Sigmoid colon (tissue), 7 donors: ENCODE measurements around the gene ARMH3. TPM values are rescaled to one million over a fixed set of nuclear protein-coding genes. Genes with fewer than 3 reads are reported as not detected.

Source experiments
- DNase-seq: peaks from one replicate; pipeline ENCODE4 v3.0.0-alpha.2; 2019
- H3K27ac ChIP-seq, 4 donors: fragments of 200-600 bp; sonication (generic); one replicate each; pipeline ENCODE4 v1.5.1; 2016 to 2019; ENCODE audit warnings: mild to moderate bottlenecking in 1 of 4
- H3K27me3 ChIP-seq, 3 donors: fragments of 200-600 bp; sonication (generic); one replicate each; pipeline ENCODE4 v1.5.1; 2019; ENCODE audit warnings: mild to moderate bottlenecking in 1 of 3
- H3K36me3 ChIP-seq, 4 donors: fragments of 200-600 bp; sonication (generic); one replicate each; pipeline ENCODE4 v1.5.1; 2016 to 2019
- H3K4me1 ChIP-seq, 4 donors: fragments of 200-600 bp; sonication (generic); one replicate each; pipeline ENCODE4 v1.5.1; 2017 to 2019
- H3K4me3 ChIP-seq, 4 donors: fragments of 200-600 bp; sonication (generic); one replicate each; pipeline ENCODE4 v1.5.1; 2017 to 2019; ENCODE audit warnings: mild to moderate bottlenecking in 2 of 4, moderate library complexity in 1 of 4
- H3K9me3 ChIP-seq, 4 donors: fragments of 200-600 bp in 3 of 4; sonication (generic) in 3 of 4; one replicate each; pipeline versions ENCODE4 v1.5.1 to v1.6.1; 2013 to 2019
- CTCF ChIP-seq, 4 experiments: fragments of 450-650 bp in 3 of 4; fragments of 200-600 bp in 1 of 4; IDR thresholded peaks; one replicate each; pipeline ENCODE4 v1.5.1; 2016 to 2019; ENCODE audit warnings: antibody characterized with exemption in 4 of 4, mild to moderate bottlenecking in 3 of 4, moderate library complexity in 2 of 4
- EP300 ChIP-seq, 4 donors: sonication (generic); formaldehyde crosslinking; IDR thresholded peaks; one replicate each; pipeline ENCODE4 v1.6.1; 2017; ENCODE audit warnings: antibody characterized with exemption in 4 of 4
- POLR2A ChIP-seq, 2 donors: fragments of 450-650 bp; IDR thresholded peaks; one replicate each; pipeline ENCODE4 v1.6.1; 2016; ENCODE audit warnings: antibody characterized with exemption in 2 of 2, mild to moderate bottlenecking in 2 of 2, moderate library complexity in 2 of 2
- POLR2AphosphoS5 ChIP-seq, 4 donors: sonication (generic); formaldehyde crosslinking; IDR thresholded peaks; one replicate each; pipeline ENCODE4 v1.6.1; 2017; ENCODE audit warnings: antibody characterized with exemption in 4 of 4
- WGBS, 2 donors: extraction: QIAGEN DNeasy Blood & Tissue Kit; methylation state at CpG; one replicate each; pipeline ENCODE4 v1.1.7; 2013; 5-methylcytosine and 5-hydroxymethylcytosine counted together
- intact Hi-C: fragments of 100-400 bp; cut with DNase I; formaldehyde crosslinking; loops from one replicate; pipeline ENCODE4 v1.15.1; 2023
- polyA plus RNA-seq, 3 donors: library from polyadenylated mRNA; stranded (reverse); fragments of 200-250 nt; gene quantifications; one replicate each; pipeline ENCODE4 v1.2.3, GENCODE V29; 2013
- total RNA-seq, 4 donors: library from RNA; depleted of rRNA; stranded (reverse); fragments of >200 nt; gene quantifications; one replicate each; pipeline ENCODE4 v1.1.0, GENCODE V29; 2016
- donor health status: healthy with polysubstance abuse.
- donor health status: Bipolar disorder and iron deficiency.
- donor health status: healthy.

The ARMH3 gene
- total and polyA plus RNA-seq, 7 donors: 17.4 to 23.2 (median 19.1) TPM

GRCh38 chr10:101875068-101875688 lies 180.8 kb downstream of the ARMH3 start:
- no peak for DNase-seq
- H3K4me1 ChIP-seq: peaks cover 0 to 10% (median 9%) of the 10 kb centered on the region in 4 donors
- H3K4me3 ChIP-seq: no peak overlapping the region
- no peaks in the 10 kb centered on the region for H3K36me3 ChIP-seq
- no peak for TF ChIP-seq CTCF (IDR thresholded peaks at IDR 0.05)
- TF ChIP-seq POLR2AphosphoS5 (IDR thresholded peaks at IDR 0.05): no peak
- TF ChIP-seq POLR2A (IDR thresholded peaks at IDR 0.05): no peak
- no peak for TF ChIP-seq EP300 (IDR thresholded peaks at IDR 0.05)
- 72 to 90% methylated on average over 3 of the region's 3 CpGs for WGBS, 2 donors
- intact Hi-C loops: no loop called here
- no peaks in the 10 kb centered on the region for H3K27me3 ChIP-seq
- no peak overlapping the region for H3K27ac ChIP-seq
- H3K9me3 ChIP-seq: no peaks in the 10 kb centered on the region

GRCh38 chr10:101874252-101874651 lies 181.7 kb downstream of the ARMH3 start:
- Histone ChIP-seq H3K27ac (no peak overlapping the region), H3K27me3 (no peaks in the 10 kb centered on the region), H3K4me3 (no peak overlapping the region), H3K4me1 (peaks cover 0 to under 1% (median under 1%) of the 10 kb centered on the region in 4 donors), H3K36me3 (no peaks in the 10 kb centered on the region), H3K9me3 (no peaks in the 10 kb centered on the region)
- TF ChIP-seq POLR2A (IDR thresholded peaks at IDR 0.05) (no peak), CTCF (IDR thresholded peaks at IDR 0.05) (no peak), EP300 (IDR thresholded peaks at IDR 0.05) (no peak), POLR2AphosphoS5 (IDR thresholded peaks at IDR 0.05) (no peak)
- DNase-seq: no peak
- intact Hi-C loops: no loop called here

GRCh38 chr10:101867931-101868330 lies 188.0 kb downstream of the ARMH3 start:
- no peak overlapping the region for H3K4me3 ChIP-seq
- intact Hi-C loops: no loop called here
- no peak for TF ChIP-seq CTCF (IDR thresholded peaks at IDR 0.05)
- TF ChIP-seq EP300 (IDR thresholded peaks at IDR 0.05): no peak
- TF ChIP-seq POLR2A (IDR thresholded peaks at IDR 0.05): no peak
- TF ChIP-seq POLR2AphosphoS5 (IDR thresholded peaks at IDR 0.05): no peak
- H3K9me3 ChIP-seq: peaks cover 0 to 2% (median 0%) of the 10 kb centered on the region in 4 donors
- no peaks in the 10 kb centered on the region for H3K36me3 ChIP-seq
- no peaks in the 10 kb centered on the region for H3K27me3 ChIP-seq
- WGBS, 2 donors: 75 to 81% methylated on average over 1 of the region's 1 CpG
- H3K4me1 ChIP-seq: no peaks in the 10 kb centered on the region
- no peak overlapping the region for H3K27ac ChIP-seq
- no peak for DNase-seq

- Histone ChIP-seq H3K4me1 (no peaks in the 10 kb centered on the region), H3K9me3 (no peaks in the 10 kb centered on the region), H3K36me3 (peaks cover 0 to 3% (median 0%) of the 10 kb centered on the region in 4 donors), H3K27me3 (no peaks in the 10 kb centered on the region), H3K4me3 (no peak overlapping the region), H3K27ac (no peak overlapping the region)
- WGBS, 2 donors: 96% methylated on average over 2 of the region's 2 CpGs
- no peak for DNase-seq
- no peak for TF ChIP-seq EP300 (IDR thresholded peaks at IDR 0.05)
- TF ChIP-seq POLR2AphosphoS5 (IDR thresholded peaks at IDR 0.05): no peak
- no peak for TF ChIP-seq CTCF (IDR thresholded peaks at IDR 0.05)
- no peak for TF ChIP-seq POLR2A (IDR thresholded peaks at IDR 0.05)
- intact Hi-C loops: no loop called here
Measured at GRCh38 chr10:101859530-101859929, 196.4 kb downstream of the ARMH3 start.
